GM18867 (cell line): ENCODE data around the gene NCLN.
"Not testable (repeated sequence)": the region's sequence is repeated elsewhere in the genome, so short reads cannot be mapped to it uniquely, and the experiment has no call there.

Experiments used
- ATAC-seq: cut with Tn5 transposase; IDR thresholded peaks from one replicate; pipeline ENCODE4 v1.9.1; 2021; ENCODE audit warnings: mild to moderate bottlenecking, moderate library complexity; ENCODE audit not compliant: unreplicated experiment

The NCLN gene

GRCh38 chr19:3154957-3155736 lies 30.6 kb upstream of the NCLN start:
- ATAC-seq: no peak

DNA sequence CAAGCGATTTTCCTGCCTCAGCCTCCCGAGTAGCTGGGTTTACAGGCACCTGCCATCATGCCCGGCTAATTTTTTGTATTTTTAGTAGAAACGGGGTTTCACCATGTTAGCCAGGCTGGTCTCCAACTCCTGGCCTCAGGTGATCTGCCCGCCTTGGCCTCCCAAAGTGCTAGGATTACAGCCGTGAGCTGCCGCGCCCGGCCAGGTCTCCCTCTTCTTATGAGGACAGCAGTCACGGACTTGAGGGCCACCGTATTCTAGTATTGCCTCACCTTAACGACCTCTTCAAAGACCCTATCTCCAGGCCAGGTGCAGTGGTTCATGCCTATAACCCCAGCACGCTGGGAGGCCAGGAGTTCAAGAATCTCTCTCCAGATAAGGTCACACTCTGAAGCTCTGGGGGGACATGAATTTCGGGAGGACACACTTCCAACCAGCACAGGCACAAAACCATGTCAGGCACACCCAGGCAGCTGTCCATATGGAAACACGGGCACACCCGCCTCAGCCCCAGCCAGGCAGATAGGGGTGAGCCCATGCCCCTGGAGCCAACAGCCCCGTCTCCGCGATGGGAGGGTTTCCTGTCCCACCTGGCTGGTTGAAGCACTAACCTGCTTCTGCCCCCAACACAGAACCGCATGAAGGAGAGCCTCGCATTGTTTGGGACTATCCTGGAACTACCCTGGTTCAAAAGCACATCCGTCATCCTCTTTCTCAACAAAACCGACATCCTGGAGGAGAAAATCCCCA lies 28.5 kb upstream of the NCLN start:
- ATAC-seq: no peak

- no peak for ATAC-seq
These were observed 26.2 kb upstream of the NCLN start for GRCh38 chr19:3159565-3159964.

- no peak for ATAC-seq
These were observed 25.5 kb upstream of the NCLN start for GRCh38 chr19:3160219-3160618.

GRCh38 chr19:3161453-3161852 lies 24.3 kb upstream of the NCLN start:
- ATAC-seq: no peak

- no peak for ATAC-seq
These were observed 23.1 kb upstream of the NCLN start for GRCh38 chr19:3162418-3163229.

DNA sequence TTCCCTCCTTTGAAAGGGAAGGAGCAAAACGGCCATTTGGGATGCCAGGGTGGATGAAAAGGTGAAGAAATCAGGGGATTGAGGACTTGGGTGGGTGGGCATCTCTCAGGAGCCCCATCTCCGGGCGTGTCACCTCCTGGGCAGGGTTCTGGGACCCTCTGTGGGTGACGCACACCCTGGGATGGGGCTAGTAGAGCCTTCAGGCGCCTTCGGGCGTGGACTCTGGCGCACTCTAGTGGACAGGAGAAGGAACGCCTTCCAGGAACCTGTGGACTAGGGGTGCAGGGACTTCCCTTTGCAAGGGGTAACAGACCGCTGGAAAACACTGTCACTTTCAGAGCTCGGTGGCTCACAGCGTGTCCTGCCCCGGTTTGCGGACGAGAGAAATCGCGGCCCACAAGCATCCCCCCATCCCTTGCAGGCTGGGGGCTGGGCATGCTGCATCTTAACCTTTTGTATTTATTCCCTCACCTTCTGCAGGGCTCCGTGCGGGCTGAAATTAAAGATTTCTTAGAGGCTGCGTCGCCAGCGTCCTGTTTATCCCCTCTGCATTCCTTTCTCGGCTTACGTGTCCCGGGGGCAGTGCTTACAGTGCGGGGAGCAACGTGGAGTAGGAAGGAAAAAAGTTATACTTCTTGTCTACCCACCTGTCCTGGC lies 22.4 kb upstream of the NCLN start:
- no peak for ATAC-seq

- no peak for ATAC-seq
These were observed 21.8 kb upstream of the NCLN start for GRCh38 chr19:3163943-3164342.

DNA sequence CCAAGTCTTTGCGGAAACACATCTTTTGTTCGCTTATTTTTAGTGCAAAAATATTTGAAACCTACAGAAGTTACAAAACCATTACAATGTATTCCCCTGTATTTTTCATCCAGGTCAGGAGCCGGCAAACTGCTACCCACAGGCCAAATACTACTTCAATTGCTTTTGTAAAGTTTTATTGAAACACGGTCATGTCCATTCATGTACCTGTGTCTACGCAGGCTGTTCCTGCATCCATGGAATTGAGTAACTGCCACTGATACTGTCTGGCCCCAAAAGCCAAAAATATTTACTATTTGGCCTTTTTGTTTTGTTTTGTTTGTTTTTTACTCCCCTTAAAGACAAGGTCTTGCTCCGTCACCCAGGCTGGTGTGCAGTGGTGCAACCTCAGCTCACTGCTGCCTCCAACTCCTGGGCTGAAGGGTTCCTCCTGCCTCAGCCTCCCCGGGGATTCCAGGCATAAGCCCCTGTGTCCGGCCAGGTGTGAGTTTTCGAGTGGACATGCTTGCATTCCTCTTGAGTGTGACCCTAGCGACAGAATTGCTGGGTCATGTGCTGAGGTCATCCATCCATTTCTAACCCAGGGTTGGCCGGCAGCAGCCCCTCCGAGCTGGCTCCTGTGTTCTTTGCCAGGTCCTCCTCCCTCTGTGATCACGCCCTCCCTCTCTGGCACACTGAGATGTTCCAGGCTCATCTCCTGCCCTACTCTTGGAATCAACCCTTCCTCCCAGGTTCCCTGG lies 18.0 kb upstream of the NCLN start:
- no peak for ATAC-seq

DNA sequence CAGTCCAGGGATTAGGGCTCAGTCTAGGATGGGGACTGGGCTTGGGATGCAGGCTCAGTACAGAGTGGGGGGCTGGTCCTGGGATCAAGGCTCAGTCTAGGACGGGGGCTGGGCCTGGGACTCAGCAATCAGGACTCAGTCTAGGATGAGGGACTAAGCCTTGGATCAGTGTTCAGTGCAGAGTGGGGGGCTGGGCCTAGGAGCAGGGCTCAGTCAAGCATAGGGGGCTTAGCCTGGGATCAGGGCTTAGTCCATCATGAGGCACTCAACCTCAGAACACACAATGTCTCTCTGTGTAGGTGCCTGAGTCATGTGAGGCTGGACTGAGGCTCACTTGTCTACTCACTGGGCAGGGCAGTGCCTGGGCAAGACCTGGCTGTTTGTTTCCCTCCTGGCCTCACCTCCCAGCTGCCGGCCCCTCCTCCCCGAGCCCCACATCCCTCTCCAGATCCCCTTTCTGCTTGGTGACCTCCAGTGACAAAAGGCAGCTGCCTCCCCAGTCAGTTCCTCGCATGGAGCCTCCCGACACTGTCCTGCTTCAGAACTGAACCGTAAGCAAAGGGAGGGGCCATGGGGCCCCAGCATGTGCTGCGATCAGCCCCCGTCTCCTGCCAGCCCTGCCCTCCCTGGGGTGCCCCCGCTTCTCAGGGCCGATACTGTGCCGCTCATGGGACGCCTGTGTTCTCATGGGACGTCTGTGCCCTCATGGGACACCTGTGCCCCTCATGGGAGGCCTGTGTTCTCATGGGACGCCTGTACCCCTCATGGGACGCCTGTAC lies 13.6 kb upstream of the NCLN start:
- no peak for ATAC-seq

DNA sequence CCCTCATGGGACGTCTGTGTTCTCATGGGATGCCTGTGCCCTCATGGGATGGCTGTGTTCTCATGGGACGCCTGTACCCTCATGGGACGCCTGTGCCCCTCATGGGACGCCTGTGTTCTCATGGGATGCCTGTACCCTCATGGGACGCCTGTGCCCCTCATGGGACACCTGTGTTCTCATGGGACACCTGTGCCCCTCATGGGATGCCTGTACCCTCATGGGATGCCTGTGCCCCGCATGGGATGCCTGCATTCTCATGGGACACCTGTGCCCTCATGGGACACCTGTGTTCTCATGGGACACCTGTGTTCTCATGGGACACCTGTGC lies 13.1 kb upstream of the NCLN start:
- not testable (repeated sequence) for ATAC-seq

DNA sequence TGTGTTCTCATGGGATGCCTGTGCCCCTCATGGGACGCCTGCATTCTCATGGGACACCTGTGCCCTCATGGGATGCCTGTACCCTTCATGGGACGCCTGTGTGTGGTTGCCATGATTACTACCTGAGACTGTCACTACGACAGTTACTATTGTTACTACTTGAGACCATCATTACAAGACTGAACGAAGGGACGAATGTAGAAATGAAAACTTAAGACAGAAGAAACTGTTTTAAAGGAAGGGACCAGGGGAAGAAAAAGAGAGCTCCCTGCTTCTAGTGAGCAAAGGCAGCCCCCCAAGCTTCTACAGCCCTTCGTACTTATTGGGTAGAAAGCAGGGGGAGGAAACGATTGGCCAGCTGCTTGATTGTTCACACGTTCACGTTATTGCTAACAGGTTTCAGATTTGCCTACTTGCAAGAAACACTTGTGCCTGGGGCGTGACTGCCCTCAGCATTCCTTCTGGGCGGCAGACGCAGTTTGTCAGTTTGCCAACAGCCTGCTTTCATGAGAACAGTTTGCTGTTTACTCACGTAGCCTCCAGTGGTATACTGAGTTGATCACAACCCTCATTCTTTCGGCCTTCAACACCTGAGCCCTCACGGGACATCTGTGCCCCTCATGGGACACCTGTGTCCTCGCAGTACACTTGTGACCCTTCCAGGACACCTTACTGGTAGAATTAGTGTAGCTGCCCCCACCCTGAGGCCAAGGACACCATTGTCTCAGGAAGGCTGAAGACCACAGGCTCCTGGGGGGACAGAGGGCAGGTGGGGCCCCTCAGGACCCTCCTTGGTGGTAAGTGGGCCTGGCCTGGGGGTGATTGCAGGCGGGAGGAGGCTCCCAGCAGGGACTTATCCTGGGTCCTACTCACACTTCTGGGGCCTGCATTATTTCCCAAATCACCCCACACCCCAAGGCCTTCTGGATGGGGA lies 9.7 kb upstream of the NCLN start:
- no peak for ATAC-seq

DNA sequence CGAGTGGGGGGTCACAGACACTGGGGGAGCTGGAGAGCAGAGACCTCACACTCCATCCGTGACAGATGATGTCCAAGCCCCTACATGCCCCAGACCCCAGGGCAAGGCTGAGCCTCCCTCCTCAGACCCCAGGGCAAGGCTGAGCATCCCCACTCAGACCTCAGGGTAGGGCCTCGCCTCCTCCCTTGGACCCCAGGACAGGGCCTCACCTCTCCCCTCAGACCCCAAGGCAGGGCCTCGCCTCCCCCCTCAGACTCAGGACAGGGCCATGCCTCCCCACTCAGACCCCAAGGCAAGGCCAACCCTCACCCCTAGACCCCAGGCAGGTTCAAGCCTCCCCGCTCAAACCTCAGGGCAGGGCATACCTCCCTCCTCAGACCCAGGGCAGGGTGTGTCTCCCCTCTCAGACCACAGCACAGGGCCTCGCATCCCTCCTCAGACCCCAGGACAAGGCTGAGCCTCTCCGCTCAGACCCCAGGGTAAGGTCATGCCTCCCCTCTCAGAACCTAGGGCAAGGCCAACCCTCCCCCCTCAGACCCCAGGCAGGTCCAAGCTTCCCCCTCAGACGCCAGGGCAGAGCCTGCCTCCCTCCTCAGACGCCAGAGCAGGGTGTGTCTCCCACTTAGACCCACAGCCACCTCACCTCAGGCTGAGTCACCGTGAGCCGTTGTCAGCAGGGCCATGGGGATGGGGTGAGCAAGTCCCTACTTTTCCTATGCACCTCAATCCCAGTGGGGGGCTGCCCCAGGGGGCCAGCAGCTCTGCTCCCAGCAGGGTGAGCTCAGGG lies 8.8 kb upstream of the NCLN start:
- no peak for ATAC-seq

DNA sequence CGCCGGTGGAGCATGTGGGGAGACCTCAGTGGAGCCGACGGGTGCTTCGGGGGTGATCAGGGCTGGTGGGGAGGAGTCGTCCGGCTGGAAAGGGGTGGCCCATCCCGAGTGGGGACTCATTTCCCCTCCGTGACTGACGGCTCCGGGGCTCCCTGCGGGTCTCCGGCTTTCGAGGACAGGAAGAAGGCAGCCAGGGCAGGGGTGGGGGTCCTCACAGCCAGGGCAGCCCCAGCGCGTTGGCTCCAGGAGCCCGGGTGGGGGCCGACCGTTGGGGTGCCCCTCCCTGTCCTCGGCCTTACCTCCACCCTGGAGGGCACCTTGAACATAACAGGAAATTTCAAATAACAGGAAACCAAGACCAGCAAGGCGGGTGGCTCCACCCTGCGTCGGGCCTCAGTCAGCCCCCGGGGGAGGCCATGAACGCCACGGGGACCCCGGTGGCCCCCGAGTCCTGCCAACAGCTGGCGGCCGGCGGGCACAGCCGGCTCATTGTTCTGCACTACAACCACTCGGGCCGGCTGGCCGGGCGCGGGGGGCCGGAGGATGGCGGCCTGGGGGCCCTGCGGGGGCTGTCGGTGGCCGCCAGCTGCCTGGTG lies 7.3 kb upstream of the NCLN start, which contains the start of gene S1PR4:
Gene S1PR4, plus strand, starts transcription at position 393 of the 596 bp plus-strand sequence. Its CDS starts 24 bp downstream, at position 417.
- peak; percentile 34 for ATAC-seq

DNA sequence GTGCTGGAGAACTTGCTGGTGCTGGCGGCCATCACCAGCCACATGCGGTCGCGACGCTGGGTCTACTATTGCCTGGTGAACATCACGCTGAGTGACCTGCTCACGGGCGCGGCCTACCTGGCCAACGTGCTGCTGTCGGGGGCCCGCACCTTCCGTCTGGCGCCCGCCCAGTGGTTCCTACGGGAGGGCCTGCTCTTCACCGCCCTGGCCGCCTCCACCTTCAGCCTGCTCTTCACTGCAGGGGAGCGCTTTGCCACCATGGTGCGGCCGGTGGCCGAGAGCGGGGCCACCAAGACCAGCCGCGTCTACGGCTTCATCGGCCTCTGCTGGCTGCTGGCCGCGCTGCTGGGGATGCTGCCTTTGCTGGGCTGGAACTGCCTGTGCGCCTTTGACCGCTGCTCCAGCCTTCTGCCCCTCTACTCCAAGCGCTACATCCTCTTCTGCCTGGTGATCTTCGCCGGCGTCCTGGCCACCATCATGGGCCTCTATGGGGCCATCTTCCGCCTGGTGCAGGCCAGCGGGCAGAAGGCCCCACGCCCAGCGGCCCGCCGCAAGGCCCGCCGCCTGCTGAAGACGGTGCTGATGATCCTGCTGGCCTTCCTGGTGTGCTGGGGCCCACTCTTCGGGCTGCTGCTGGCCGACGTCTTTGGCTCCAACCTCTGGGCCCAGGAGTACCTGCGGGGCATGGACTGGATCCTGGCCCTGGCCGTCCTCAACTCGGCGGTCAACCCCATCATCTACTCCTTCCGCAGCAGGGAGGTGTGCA lies 6.6 kb upstream of the NCLN start:
- peak; percentile 10 for ATAC-seq

DNA sequence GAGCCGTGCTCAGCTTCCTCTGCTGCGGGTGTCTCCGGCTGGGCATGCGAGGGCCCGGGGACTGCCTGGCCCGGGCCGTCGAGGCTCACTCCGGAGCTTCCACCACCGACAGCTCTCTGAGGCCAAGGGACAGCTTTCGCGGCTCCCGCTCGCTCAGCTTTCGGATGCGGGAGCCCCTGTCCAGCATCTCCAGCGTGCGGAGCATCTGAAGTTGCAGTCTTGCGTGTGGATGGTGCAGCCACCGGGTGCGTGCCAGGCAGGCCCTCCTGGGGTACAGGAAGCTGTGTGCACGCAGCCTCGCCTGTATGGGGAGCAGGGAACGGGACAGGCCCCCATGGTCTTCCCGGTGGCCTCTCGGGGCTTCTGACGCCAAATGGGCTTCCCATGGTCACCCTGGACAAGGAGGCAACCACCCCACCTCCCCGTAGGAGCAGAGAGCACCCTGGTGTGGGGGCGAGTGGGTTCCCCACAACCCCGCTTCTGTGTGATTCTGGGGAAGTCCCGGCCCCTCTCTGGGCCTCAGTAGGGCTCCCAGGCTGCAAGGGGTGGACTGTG lies 5.9 kb upstream of the NCLN start:
- ATAC-seq: no peak
